AG10803 (cell line): ENCODE measurements around the gene PNLIPRP3.
A peak's percentile ranks its signal among the peaks of the same experiment; 100 is the strongest.
"Not testable (repeated sequence)": the region's sequence is repeated elsewhere in the genome, so short reads cannot be mapped to it uniquely, and the experiment has no call there.

Source experiments
- DNase-seq: peaks from one replicate; pipeline ENCODE4 v3.0.0; 2010; ENCODE audit warnings: low read depth
- H3K4me3 ChIP-seq: 2 replicates; pipeline ENCODE4 v1.5.1; 2011; ENCODE audit warnings: mild to moderate bottlenecking, low read length, control low read depth
- TF ChIP-seq, protein P1 (sequence below): conservative IDR thresholded peaks from 2 replicates; pipeline ENCODE4 v1.5.1; 2011; ENCODE audit warnings: mild to moderate bottlenecking, low read length, control low read depth, inconsistent platforms

The PNLIPRP3 gene

DNA sequence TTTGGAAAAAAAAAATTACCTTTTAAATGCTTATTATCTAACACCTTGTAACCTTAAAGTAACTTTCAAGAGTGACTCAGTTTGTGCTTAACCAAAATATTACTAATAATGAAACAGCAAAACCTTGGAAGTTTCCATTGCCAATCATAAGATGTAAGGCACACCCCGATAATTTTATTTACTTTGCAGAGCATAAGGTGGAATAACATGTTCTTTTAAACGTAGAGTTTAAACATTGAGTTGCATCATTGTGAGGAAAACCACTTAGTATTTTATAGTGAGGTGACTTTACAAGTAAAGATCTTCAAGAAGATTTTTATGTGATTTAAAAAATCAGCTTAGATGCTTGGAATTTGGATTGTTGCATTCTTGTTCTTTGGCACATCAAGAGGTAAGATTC lies at the start of gene PNLIPRP3:
TSS of gene PNLIPRP3 (plus strand) at position 177 of the 400 bp plus-strand sequence. CDS start at position 343, 166 bp downstream.
- TF ChIP-seq, protein P1, sequence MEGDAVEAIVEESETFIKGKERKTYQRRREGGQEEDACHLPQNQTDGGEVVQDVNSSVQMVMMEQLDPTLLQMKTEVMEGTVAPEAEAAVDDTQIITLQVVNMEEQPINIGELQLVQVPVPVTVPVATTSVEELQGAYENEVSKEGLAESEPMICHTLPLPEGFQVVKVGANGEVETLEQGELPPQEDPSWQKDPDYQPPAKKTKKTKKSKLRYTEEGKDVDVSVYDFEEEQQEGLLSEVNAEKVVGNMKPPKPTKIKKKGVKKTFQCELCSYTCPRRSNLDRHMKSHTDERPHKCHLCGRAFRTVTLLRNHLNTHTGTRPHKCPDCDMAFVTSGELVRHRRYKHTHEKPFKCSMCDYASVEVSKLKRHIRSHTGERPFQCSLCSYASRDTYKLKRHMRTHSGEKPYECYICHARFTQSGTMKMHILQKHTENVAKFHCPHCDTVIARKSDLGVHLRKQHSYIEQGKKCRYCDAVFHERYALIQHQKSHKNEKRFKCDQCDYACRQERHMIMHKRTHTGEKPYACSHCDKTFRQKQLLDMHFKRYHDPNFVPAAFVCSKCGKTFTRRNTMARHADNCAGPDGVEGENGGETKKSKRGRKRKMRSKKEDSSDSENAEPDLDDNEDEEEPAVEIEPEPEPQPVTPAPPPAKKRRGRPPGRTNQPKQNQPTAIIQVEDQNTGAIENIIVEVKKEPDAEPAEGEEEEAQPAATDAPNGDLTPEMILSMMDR: no peak
- DNase-seq: no peak
- H3K4me3 ChIP-seq: no peak within 1 kb of the TSS

DNA sequence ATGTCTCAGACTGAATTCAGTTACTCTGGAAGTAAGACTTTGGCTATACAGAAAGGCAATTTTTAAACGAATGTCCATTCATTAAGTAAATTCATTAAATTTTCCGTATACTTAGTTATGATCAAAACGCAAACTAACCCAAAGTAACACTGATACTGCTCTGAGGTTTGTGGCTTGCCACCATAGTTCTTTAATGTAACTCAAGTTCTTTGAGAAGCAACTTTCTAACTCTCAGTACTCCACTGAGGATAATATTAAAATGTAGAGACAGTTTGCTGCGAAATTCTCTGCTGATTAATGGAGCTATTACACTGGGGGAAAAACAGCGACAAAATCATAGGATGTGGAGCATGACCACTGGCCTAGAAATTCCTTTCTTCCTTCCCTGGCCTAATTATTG lies 45.4 kb upstream of the PNLIPRP3 start:
- TF ChIP-seq, protein P1: no peak
- no peak overlapping the region for H3K4me3 ChIP-seq

DNA sequence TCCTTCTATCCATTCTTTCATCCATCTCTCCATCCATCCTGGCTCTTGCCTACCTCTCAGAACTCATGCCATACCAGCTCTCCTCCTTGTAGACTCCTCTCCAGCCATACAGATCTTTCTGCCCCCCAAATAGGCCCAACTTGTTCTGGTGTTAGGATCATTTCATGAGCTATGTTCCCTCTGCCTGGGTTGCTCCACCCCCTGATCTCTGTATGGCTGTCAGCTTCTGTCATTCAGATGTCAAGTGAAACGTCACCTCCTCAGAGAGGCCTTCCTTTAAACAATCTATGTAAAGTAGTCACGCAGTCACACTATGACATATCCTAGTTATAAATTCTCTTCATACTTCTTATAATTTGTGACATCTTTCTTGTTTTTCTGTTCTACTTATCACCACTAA lies 42.3 kb upstream of the PNLIPRP3 start:
- no peak overlapping the region for H3K4me3 ChIP-seq
- TF ChIP-seq, protein P1: no peak
- DNase-seq: no peak

More for the DNA sequence above, 45.4 kb upstream of the PNLIPRP3 start:
- DNase-seq: no peak

DNA sequence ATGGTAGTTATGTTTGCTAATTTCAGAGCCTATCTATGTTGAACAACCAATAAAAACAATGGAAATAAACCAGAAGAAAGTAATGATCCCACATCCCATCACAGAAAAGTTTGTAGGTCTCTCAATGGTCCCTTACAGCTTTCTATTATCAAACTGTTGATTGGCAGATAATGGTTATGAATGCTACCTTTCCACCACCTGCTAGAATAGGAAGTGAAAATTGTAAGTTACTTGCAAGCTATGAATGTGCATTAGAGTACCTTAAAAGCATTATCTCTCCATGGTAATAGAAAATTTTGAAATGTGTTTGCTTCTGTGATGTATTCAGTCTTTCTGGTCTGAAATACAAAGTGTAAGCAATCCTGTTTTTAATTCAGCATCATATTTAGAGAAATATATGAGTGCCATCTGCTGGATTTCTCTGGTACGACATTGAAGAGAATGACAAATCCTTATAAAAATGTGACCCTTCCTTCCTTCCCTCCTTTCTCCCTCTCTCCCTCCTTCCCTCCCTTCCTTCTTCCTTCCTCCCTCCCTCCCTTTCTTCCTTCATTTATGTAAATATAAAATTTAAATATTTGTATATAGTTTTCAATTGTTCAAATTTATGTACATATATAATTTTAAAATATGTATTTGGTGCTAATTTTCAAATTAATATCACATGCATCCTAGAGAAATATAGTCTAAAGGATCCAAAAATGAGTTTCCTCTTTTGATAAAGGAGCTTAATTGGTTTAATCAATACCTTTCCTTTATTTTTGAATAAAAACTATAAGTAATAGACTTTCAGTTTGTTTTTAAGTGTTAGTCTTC lies 41.4 kb upstream of the PNLIPRP3 start:
- TF ChIP-seq, protein P1: peak; percentile 69
- no peak overlapping the region for H3K4me3 ChIP-seq
- peak; percentile 39 for DNase-seq

DNA sequence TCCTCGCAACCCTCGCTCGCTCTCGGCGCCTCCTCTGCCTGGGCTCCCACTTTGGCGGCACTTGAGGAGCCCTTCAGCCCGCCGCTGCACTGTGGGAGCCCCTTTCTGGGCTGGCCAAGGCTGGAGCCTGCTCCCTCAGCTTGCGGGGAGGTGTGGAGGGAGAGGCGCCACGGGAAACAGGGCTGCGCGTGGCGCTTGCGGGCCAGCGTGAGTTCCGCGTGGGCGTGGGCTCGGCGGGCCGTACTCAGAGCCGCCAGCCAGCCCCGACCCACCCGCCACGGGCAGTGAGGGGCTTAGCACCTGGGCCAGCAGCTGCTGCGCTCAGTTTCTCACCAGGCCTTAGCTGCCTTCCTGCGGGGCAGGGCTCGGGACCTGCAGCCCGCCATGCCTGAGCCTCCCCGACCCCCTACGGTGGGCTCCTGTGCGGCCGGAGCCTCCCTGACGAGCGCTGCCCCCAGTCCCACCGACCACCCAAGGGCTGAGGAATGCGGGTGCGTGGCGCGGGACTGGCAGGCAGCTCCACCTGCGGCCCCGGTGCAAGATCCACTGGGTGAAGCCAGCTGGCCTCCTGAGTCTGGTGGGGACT lies 34.3 kb upstream of the PNLIPRP3 start:
- not testable (repeated sequence) for H3K4me3 ChIP-seq, DNase-seq

DNA sequence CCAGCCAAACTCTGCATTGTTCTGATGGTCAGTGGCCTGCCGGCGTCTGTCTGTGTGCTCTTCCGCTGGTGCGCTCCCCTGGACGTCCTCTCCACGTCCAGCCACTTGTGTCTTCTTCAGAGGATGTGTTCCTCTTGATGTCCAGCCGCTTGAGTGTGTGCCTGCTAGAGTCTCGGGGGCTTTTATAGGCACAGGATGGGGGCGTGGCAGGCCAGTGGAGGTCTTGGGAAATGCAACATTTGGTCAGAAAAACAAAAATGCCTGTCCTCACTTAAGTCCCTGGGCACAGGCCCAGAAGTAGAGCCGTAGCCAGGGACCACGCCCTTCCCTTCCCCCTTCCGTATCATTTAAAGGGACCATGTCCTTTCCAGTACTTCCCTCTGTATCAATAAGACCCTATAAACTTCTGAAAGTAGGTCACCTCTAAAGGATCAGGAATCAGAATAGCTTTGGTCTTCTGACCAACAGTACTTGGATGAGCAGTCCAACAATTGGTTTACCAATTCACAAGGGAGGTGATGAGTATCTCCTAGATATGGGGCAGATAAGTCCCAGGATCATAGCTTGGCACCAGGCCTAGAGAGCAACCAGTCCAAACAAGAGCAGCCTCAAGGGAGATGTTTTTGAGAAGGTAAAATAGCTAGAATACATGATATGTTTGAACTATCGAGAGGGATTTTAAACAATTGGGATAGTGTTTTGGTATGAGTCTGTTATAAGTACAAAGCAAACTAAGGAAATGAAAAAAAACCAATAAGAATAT lies 32.2 kb upstream of the PNLIPRP3 start:
- TF ChIP-seq, protein P1: no peak
- no peak for DNase-seq
- no peak overlapping the region for H3K4me3 ChIP-seq

DNA sequence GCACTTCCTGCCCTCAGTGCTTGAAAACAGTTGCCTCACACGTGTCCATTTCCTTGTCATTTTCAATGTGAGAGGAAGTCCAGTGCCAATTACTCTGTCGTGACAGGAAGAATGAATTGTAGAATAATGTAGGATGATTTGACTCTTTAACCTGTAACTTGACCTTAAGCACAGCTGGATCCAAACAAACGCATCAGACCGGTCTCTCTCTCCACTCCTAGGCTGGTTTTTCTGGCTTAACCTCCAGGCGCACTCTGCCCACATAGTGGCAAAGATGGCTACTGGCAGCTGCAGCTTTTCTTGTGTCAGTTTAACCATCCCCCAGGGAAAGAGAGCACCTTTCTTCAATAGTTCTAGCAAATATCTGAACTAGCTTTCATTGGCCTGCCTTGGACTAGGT lies 29.4 kb upstream of the PNLIPRP3 start:
- DNase-seq: no peak
- TF ChIP-seq, protein P1: no peak
- no peak overlapping the region for H3K4me3 ChIP-seq
